Muscle of leg (tissue), 11 donors: Measurements from ENCODE around the gene HTR3C. TPM values are rescaled to one million over a fixed set of nuclear protein-coding genes. Genes with fewer than 3 reads are reported as not detected.
"Not testable (repeated sequence)": the region's sequence is repeated elsewhere in the genome, so short reads cannot be mapped to it uniquely, and the experiment has no call there.

Source experiments
- DNase-seq: peaks from one replicate; pipeline ENCODE4 v3.0.0; 2013
- H3K27ac ChIP-seq: one replicate; pipeline ENCODE4 v1.5.1; 2013; ENCODE audit warnings: mild to moderate bottlenecking, low read length, control low read depth
- H3K27me3 ChIP-seq: one replicate; pipeline ENCODE4 v1.6.1; 2013; ENCODE audit warnings: low read length; ENCODE audit not compliant: control insufficient read depth, insufficient read depth
- H3K36me3 ChIP-seq: one replicate; pipeline ENCODE4 v1.6.1; 2013; ENCODE audit warnings: low read length; ENCODE audit not compliant: control insufficient read depth, insufficient read depth
- H3K4me1 ChIP-seq: one replicate; pipeline ENCODE4 v1.6.1; 2013; ENCODE audit warnings: low read length; ENCODE audit not compliant: control insufficient read depth, insufficient read depth
- H3K4me3 ChIP-seq: one replicate; pipeline ENCODE4 v1.5.1; 2013; ENCODE audit warnings: low read length, control low read depth
- H3K9me3 ChIP-seq: replicated peaks from 2 replicates; pipeline ENCODE4 v1.6.1; 2013; ENCODE audit warnings: low read depth, low read length; ENCODE audit not compliant: control insufficient read depth
- WGBS: methylation state at CpG from one replicate; pipeline ENCODE4 v1.1.5; 2013; ENCODE audit warnings: missing lambda C conversion rate; ENCODE audit not compliant: insufficient coverage; 5-methylcytosine and 5-hydroxymethylcytosine counted together
- polyA plus RNA-seq, 8 donors: library from polyadenylated mRNA; unstranded; fragments of 120-200 nt; gene quantifications; one replicate each; pipeline versions ENCODE4 v1.2.1 to v1.2.3, GENCODE V29; 2013; ENCODE audit warnings: inconsistent platforms in 1 of 8, low replicate concordance in 1 of 8; ENCODE audit not compliant: insufficient read length in 8 of 8, insufficient read depth in 1 of 8
- total RNA-seq: library from RNA; stranded (reverse); fragments of 120-200 nt; gene quantifications from one replicate; pipeline ENCODE4 v1.2.4, GENCODE V29; 2013

Gene HTR3C
- total and polyA plus RNA-seq, 9 donors, result not detected

GRCh38 chr3:184015381-184016019 lies 37.3 kb upstream of the HTR3C start:
- Histone ChIP-seq H3K4me1 (peaks cover 12% of the 10 kb centered on the region), H3K4me3 (no peak overlapping the region), H3K27ac (peak overlapping the region; percentile 42), H3K27me3 (no peaks in the 10 kb centered on the region), H3K9me3 (no peaks in the 10 kb centered on the region), H3K36me3 (peaks cover 9% of the 10 kb centered on the region)
- DNase-seq, result no peak
- no CpG with 5 or more reads among the region's 10 CpGs for WGBS

GRCh38 chr3:184016169-184016570 lies 36.7 kb upstream of the HTR3C start:
- 67% methylated on average over 4 of the region's 5 CpGs for WGBS
- no peaks in the 10 kb centered on the region for H3K27me3 ChIP-seq
- H3K9me3 ChIP-seq, result no peaks in the 10 kb centered on the region
- H3K4me3 ChIP-seq, result no peak overlapping the region
- H3K36me3 ChIP-seq, result peaks cover 9% of the 10 kb centered on the region
- no peak for DNase-seq
- H3K4me1 ChIP-seq, result peaks cover 12% of the 10 kb centered on the region
- H3K27ac ChIP-seq, result peak overlapping the region; percentile 42

- H3K27me3 ChIP-seq, result no peaks in the 10 kb centered on the region
- peaks cover 12% of the 10 kb centered on the region for H3K4me1 ChIP-seq
- WGBS, result 5% methylated on average over 56 of the region's 57 CpGs
- peak overlapping the region; percentile 92 for H3K4me3 ChIP-seq
- DNase-seq, result peak; percentile 71
- peak overlapping the region; percentile 10 for H3K27ac ChIP-seq
- no peaks in the 10 kb centered on the region for H3K9me3 ChIP-seq
- H3K36me3 ChIP-seq, result peaks cover 9% of the 10 kb centered on the region
Measured at GRCh38 chr3:184016811-184017671, 35.8 kb upstream of the HTR3C start.

GRCh38 chr3:184017672-184018423 lies 35.0 kb upstream of the HTR3C start, which contains the start of gene ABCC5:
Gene ABCC5 (minus strand): TSS chr3:184017884. CDS start chr3:184014392, 3,492 bp downstream.
- under 1% methylated on average over 50 of the region's 55 CpGs for WGBS
- peak within 1 kb of the TSS; percentile 92 for H3K4me3 ChIP-seq
- no peaks in the 10 kb centered on the region for H3K27me3 ChIP-seq
- peaks cover 7% of the 10 kb centered on the region for H3K36me3 ChIP-seq
- peak; percentile 98 for DNase-seq
- peaks cover 12% of the 10 kb centered on the region for H3K4me1 ChIP-seq
- peak within 1 kb of the TSS; percentile 65 for H3K27ac ChIP-seq
- H3K9me3 ChIP-seq, result no peaks in the 10 kb centered on the region

GRCh38 chr3:184018424-184018973 lies 34.3 kb upstream of the HTR3C start:
- no peaks in the 10 kb centered on the region for H3K9me3 ChIP-seq
- no peaks in the 10 kb centered on the region for H3K27me3 ChIP-seq
- no peak for DNase-seq
- WGBS, result 93% methylated on average over 8 of the region's 21 CpGs
- peaks cover 4% of the 10 kb centered on the region for H3K36me3 ChIP-seq
- no peak overlapping the region for H3K27ac ChIP-seq
- peaks cover 12% of the 10 kb centered on the region for H3K4me1 ChIP-seq
- H3K4me3 ChIP-seq, result peak overlapping the region; percentile 92

- DNase-seq, result no peak
- H3K9me3 ChIP-seq, result no peaks in the 10 kb centered on the region
- no peak overlapping the region for H3K4me3 ChIP-seq
- H3K27me3 ChIP-seq, result no peaks in the 10 kb centered on the region
- H3K4me1 ChIP-seq, result no peaks in the 10 kb centered on the region
- H3K27ac ChIP-seq, result no peak overlapping the region
- no peaks in the 10 kb centered on the region for H3K36me3 ChIP-seq
- no CpG with 5 or more reads among the region's 7 CpGs for WGBS
Measured at GRCh38 chr3:184022323-184022722, 30.5 kb upstream of the HTR3C start.

- not testable (repeated sequence) for H3K27me3 ChIP-seq, H3K4me3 ChIP-seq, DNase-seq, H3K9me3 ChIP-seq, H3K27ac ChIP-seq, H3K36me3 ChIP-seq, H3K4me1 ChIP-seq
- no CpG with 5 or more reads among the region's 5 CpGs for WGBS
Measured at GRCh38 chr3:184025256-184025655, 27.6 kb upstream of the HTR3C start.

GRCh38 chr3:184028275-184028890 lies 24.5 kb upstream of the HTR3C start:
- DNase-seq, H3K27ac ChIP-seq, H3K27me3 ChIP-seq, H3K9me3 ChIP-seq, H3K36me3 ChIP-seq, H3K4me3 ChIP-seq, H3K4me1 ChIP-seq: not testable (repeated sequence)
- WGBS, result no CpG with 5 or more reads among the region's 1 CpG

GRCh38 chr3:184029443-184029842 lies 23.4 kb upstream of the HTR3C start:
- no peak for DNase-seq
- WGBS, result no CpG with 5 or more reads among the region's 2 CpGs
- Histone ChIP-seq H3K27ac (no peak overlapping the region), H3K4me1 (no peaks in the 10 kb centered on the region), H3K27me3 (no peaks in the 10 kb centered on the region), H3K36me3 (no peaks in the 10 kb centered on the region), H3K9me3 (no peaks in the 10 kb centered on the region), H3K4me3 (no peak overlapping the region)
